BE2C (cell line): ENCODE measurements around the gene DOK7.

Source experiments
- DNase-seq: peaks from one replicate; pipeline ENCODE4 v3.0.0-alpha.2; 2020
- H3K27me3 ChIP-seq: fragments of 250-450 bp; sonication (Bioruptor Pico); 2 replicates; pipeline ENCODE4 v1.5.1; 2020; ENCODE audit warnings: mild to moderate bottlenecking
- H3K36me3 ChIP-seq: fragments of 250-450 bp; sonication (Bioruptor Pico); 2 replicates; pipeline ENCODE4 v1.5.1; 2020; ENCODE audit warnings: mild to moderate bottlenecking
- H3K4me1 ChIP-seq: fragments of 250-450 bp; sonication (Bioruptor Pico); 2 replicates; pipeline ENCODE4 v1.5.1; 2020
- H3K4me3 ChIP-seq: 2 replicates; pipeline ENCODE4 v1.5.1; 2011; ENCODE audit warnings: low read depth, low read length
- H3K9me3 ChIP-seq: fragments of 250-450 bp; sonication (Bioruptor Pico); 2 replicates; pipeline ENCODE4 v1.5.1; 2020
- TF ChIP-seq, protein P1 (sequence below): IDR thresholded peaks from 2 replicates; pipeline ENCODE4 v1.5.1; 2012; ENCODE audit warnings: mild to moderate bottlenecking, low read depth, low read length

Gene DOK7

DNA sequence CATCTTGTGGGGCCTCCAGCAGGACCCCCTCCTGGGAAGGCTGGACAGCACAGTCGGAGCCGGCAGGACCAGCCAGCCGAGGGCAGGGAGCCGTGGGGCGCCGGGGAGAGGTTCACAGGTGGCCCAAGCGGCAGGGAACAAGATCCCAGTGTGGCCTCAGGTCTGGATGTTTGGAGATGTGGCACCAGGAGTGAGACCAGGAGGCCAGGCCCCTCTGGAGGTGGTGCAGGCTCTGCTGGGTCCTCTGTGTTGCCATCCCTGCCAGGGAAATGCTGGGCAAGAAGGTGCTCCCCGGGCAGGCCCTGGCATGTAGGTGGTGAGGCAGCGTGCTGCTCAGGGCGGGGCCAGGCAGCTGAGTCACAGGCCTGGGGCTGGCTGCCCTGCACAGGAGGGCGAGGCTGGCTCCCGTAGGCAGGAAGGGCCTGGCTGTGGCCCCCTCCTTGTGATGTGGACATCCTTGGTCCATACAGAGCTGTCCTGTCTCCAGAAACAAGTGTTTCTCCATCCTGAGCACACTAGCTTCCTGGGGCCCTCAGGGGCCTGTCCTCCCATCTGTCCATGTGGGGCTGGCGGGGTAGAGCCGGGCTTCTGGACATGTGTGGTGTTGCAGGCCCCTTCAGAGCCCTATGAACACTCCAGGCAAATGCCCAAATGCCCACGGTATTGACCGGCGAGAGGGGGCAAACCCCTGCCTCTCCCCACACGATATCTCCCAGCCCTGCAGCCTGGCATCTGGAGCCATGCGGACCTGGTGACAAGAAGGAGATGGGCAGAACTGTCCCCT lies 26.1 kb upstream of the DOK7 start:
- H3K4me3 ChIP-seq: no peak overlapping the region
- H3K36me3 ChIP-seq: no peaks in the 10 kb centered on the region
- no peak for DNase-seq
- H3K9me3 ChIP-seq: no peaks in the 10 kb centered on the region
- TF ChIP-seq, protein P1, sequence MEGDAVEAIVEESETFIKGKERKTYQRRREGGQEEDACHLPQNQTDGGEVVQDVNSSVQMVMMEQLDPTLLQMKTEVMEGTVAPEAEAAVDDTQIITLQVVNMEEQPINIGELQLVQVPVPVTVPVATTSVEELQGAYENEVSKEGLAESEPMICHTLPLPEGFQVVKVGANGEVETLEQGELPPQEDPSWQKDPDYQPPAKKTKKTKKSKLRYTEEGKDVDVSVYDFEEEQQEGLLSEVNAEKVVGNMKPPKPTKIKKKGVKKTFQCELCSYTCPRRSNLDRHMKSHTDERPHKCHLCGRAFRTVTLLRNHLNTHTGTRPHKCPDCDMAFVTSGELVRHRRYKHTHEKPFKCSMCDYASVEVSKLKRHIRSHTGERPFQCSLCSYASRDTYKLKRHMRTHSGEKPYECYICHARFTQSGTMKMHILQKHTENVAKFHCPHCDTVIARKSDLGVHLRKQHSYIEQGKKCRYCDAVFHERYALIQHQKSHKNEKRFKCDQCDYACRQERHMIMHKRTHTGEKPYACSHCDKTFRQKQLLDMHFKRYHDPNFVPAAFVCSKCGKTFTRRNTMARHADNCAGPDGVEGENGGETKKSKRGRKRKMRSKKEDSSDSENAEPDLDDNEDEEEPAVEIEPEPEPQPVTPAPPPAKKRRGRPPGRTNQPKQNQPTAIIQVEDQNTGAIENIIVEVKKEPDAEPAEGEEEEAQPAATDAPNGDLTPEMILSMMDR: no peak
- H3K27me3 ChIP-seq: no peaks in the 10 kb centered on the region
- H3K4me1 ChIP-seq: no peaks in the 10 kb centered on the region

DNA sequence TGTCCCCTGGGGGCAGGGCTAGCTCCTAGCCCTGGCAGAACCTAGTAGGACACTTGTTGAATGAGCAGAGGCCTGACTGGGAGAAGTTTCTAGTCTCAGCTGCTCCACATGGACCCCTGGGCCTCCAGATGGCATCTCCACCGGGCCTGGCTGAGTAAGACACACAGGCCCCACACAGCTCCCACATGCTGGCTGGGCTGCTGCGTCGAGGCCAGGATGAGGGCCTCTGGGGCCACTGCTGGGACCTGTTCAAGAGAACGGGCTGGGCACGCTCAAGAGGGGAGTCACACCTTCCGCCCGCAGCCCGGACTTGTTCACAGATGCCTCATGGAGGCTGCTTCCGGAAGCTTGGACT lies 25.5 kb upstream of the DOK7 start:
- no peaks in the 10 kb centered on the region for H3K36me3 ChIP-seq
- H3K27me3 ChIP-seq: no peaks in the 10 kb centered on the region
- no peaks in the 10 kb centered on the region for H3K9me3 ChIP-seq
- DNase-seq: no peak
- no peaks in the 10 kb centered on the region for H3K4me1 ChIP-seq
- TF ChIP-seq, protein P1: no peak
- H3K4me3 ChIP-seq: no peak overlapping the region

DNA sequence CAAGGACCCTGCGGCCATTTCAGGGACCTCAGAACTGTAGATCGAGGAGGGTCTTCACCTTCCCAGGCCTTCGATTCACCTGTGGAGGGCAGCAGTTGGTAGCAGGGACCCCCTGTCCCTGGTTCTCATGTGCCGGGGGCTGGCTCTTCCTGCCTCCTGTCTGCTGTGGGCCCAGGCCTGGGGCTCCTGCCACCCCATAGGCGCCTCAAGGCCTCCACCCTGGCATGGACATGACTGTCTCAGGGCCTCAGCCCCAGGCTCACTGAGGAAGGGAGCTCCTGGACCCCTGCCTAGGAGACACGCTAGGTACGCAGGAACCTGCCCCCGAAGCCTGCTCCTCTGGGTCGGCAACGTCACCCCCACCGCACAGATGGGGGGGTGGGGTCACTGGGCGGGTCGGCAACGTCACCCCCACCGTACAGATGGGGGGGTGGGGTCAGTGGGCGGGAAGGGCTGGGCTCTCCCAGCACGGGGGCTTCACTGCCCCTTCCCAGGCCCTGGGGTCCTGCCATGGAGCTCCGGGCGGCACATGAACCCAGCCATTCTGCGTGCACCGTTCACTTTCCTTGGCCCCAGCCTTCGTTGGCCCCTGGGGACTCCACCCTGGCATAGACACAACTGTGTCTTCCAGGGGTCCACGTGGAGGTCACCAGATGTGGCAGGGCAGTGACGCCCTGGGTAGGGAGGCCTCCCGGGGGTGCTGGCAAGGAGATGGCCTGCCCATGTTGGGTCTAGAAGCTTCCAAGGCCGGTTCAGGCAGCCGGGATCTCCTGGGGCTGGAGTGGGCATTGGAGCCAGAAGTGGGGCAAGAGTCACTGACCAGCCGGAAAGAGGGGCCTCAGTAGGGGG lies 24.9 kb upstream of the DOK7 start:
- H3K9me3 ChIP-seq: no peaks in the 10 kb centered on the region
- no peaks in the 10 kb centered on the region for H3K36me3 ChIP-seq
- TF ChIP-seq, protein P1: no peak
- DNase-seq: no peak
- no peaks in the 10 kb centered on the region for H3K4me1 ChIP-seq
- no peak overlapping the region for H3K4me3 ChIP-seq
- no peaks in the 10 kb centered on the region for H3K27me3 ChIP-seq

DNA sequence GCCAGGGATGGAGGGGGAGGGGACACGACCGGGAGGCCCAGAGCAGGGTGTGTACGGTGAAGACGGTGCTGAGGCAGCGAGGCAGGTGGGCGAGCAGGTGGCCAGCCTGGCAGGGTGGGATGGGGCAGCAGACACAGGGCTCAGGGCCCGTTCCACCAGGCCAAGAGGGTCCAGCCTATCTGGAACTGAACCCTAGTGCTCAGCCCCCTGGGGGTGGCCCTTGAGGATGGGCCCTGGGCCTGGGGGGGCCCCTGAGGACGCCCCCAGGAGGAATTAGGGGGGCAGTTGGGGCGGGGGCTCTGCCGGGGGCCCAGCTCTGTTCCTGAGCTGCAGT lies 24.3 kb upstream of the DOK7 start:
- no peak for DNase-seq
- Histone ChIP-seq H3K4me1 (no peaks in the 10 kb centered on the region), H3K27me3 (no peaks in the 10 kb centered on the region), H3K36me3 (no peaks in the 10 kb centered on the region), H3K4me3 (no peak overlapping the region), H3K9me3 (no peaks in the 10 kb centered on the region)
- TF ChIP-seq, protein P1: no peak

DNA sequence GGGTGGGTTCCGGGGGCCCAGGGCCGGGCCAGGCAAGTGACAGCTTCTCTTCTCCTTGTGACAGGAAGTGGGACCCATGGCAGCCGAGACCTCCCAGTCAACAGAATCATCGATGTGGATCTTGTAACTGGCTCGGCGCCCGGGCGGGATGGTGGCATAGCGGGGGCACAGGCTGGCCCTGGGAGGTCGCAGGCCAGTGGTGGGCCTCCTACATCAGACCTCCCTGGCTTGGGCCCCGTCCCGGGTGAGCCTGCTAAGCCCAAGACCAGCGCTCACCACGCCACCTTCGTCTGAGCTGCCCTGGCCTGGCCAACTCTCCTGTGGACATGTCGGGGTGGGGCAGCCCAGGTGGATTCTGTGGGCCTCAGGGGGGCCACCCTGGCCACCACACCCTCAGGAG lies 23.7 kb upstream of the DOK7 start:
- no peak overlapping the region for H3K4me3 ChIP-seq
- H3K27me3 ChIP-seq: no peaks in the 10 kb centered on the region
- TF ChIP-seq, protein P1: no peak
- no peak for DNase-seq
- H3K4me1 ChIP-seq: no peaks in the 10 kb centered on the region
- H3K9me3 ChIP-seq: no peaks in the 10 kb centered on the region
- H3K36me3 ChIP-seq: no peaks in the 10 kb centered on the region

DNA sequence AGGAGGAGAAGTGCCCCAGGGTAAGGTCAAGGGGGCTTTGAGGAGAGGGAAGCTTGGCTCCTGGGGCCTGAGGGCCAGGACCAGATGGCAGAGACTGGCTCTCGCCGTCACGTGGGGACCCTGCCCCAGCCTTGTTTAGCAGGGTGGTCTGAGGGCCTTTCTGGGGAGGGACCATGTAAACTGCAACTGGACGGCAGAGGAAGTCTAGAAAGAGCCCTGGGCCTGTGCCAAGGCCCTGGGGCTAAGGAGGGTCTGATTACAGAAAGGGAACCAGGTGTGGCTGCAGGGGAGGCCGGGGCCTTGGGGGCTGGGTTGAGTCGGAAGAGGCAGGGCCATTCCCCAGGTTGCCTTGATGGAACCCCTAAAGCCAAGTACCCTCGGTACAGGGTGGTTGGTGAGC lies 23.1 kb upstream of the DOK7 start:
- TF ChIP-seq, protein P1: no peak
- H3K36me3 ChIP-seq: no peaks in the 10 kb centered on the region
- H3K27me3 ChIP-seq: no peaks in the 10 kb centered on the region
- H3K4me1 ChIP-seq: no peaks in the 10 kb centered on the region
- H3K9me3 ChIP-seq: no peaks in the 10 kb centered on the region
- H3K4me3 ChIP-seq: no peak overlapping the region
- no peak for DNase-seq
